Measurements from ENCODE around the gene DOK6. TPM values are rescaled to one million over a fixed set of nuclear protein-coding genes. Genes with fewer than 3 reads are reported as not detected.

DOK6 gene
- total RNA-seq, 4 donors from 2014 or later, result 0.20 to 0.37 (median 0.30) TPM

DNA sequence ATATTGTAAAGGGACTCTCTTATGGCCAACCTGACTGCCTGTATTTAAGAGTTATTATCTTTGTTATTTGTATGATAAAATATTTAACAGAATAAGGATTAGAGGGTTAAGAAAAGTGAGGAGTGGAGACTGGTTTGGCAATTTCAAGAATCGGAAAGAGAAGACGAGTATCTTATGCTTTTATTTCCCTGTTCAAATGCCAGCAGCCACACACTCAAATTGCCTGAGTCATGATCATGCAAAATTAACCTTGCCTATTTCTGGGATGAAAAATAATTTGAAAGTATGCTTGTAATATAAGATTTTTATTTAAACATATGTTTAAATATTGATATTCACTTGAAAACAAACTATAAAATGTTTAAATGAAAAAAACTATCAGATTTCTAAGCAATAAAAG, 358.4 kb downstream of the DOK6 start:
- in situ Hi-C loops (cut with MboI; ENCODE audit: low pct_ligation_motif_present in 1 of 4, low pct_unique_long_range_greater_than_20kb in 1 of 4, low sequenced_read_pairs in 3 of 4), result no loop called here
- no peaks in the 10 kb centered on the region for H3K9me3 ChIP-seq
- intact Hi-C loops (cut with DNase I; ENCODE audit: low total_unique reads), result no loop called here
- no peaks in the 10 kb centered on the region for H3K27me3 ChIP-seq
- H3K4me1 ChIP-seq, result no peaks in the 10 kb centered on the region
- no peak for TF ChIP-seq POLR2AphosphoS5 (IDR thresholded peaks at IDR 0.05)
- TF ChIP-seq, protein P1, sequence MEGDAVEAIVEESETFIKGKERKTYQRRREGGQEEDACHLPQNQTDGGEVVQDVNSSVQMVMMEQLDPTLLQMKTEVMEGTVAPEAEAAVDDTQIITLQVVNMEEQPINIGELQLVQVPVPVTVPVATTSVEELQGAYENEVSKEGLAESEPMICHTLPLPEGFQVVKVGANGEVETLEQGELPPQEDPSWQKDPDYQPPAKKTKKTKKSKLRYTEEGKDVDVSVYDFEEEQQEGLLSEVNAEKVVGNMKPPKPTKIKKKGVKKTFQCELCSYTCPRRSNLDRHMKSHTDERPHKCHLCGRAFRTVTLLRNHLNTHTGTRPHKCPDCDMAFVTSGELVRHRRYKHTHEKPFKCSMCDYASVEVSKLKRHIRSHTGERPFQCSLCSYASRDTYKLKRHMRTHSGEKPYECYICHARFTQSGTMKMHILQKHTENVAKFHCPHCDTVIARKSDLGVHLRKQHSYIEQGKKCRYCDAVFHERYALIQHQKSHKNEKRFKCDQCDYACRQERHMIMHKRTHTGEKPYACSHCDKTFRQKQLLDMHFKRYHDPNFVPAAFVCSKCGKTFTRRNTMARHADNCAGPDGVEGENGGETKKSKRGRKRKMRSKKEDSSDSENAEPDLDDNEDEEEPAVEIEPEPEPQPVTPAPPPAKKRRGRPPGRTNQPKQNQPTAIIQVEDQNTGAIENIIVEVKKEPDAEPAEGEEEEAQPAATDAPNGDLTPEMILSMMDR (IDR thresholded peaks at IDR 0.05), result no peak
- no peak for TF ChIP-seq EP300 (IDR thresholded peaks at IDR 0.05; ENCODE audit: low read depth)
- no peak for TF ChIP-seq POLR2A (IDR thresholded peaks at IDR 0.05)
- DNase-seq, result no peak
- 59 to 67% methylated on average over 2 of the region's 2 CpGs for WGBS, 2 donors (ENCODE audit: low coverage in 1 of 2)
- no peak overlapping the region for H3K4me3 ChIP-seq
- H3K27ac ChIP-seq, result no peak overlapping the region
- H3K36me3 ChIP-seq, result no peaks in the 10 kb centered on the region

DNA sequence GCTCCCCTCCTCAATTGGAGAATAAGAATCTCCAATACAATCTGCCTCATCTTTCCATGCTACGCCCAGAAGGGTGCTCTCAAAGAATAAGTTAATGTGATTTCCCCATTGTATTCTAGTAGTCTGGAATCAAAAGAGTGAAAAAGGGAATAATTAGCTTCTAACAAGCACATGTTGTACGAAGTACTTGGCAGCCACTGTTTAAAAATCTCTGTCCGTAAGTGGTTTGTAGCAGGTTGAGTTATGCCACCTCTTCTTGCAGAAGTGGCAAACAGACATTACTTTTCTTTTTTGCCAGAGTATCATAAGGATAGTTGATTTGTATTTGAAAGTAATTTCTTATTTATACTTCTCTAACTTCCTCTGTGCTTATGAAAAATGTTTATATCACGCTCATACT, 362.3 kb downstream of the DOK6 start:
- no peaks in the 10 kb centered on the region for H3K4me1 ChIP-seq
- 68 to 94% methylated on average over 2 to 4 of the region's 4 CpGs for WGBS, 2 donors (ENCODE audit: low coverage in 1 of 2)
- no peaks in the 10 kb centered on the region for H3K9me3 ChIP-seq
- H3K27me3 ChIP-seq, result no peaks in the 10 kb centered on the region
- no peak for DNase-seq
- H3K27ac ChIP-seq, result no peak overlapping the region
- in situ Hi-C loops (cut with MboI; ENCODE audit: low pct_ligation_motif_present in 1 of 4, low pct_unique_long_range_greater_than_20kb in 1 of 4, low sequenced_read_pairs in 3 of 4), result no loop called here
- H3K36me3 ChIP-seq, result no peaks in the 10 kb centered on the region
- intact Hi-C loops (cut with DNase I; ENCODE audit: low total_unique reads), result no loop called here
- TF ChIP-seq EP300 (IDR thresholded peaks at IDR 0.05; ENCODE audit: low read depth), result no peak
- TF ChIP-seq POLR2AphosphoS5 (IDR thresholded peaks at IDR 0.05), result no peak
- TF ChIP-seq, protein P1 (IDR thresholded peaks at IDR 0.05), result no peak
- no peak for TF ChIP-seq POLR2A (IDR thresholded peaks at IDR 0.05)
- H3K4me3 ChIP-seq, result no peak overlapping the region

DNA sequence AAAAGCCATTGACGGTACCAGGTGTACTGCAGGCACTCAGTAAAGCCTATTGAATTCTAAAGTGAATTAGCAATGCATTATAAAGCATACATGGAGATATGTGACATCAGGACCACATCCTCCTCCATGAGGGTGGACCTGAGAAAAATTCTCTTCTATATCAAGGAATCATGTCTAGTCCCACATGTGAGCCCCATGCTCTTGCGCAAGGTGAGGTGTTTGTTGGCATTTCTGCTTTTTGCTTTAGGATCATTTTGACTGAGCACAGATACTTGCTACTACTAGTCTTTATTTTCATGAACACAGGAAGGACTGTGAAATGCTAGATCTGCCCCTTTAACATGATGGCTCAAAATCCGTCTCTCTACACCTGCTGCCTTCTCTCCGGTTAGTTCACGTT, 363.1 kb downstream of the DOK6 start:
- 92 to 94% methylated on average over 5 of the region's 5 CpGs for WGBS, 2 donors (ENCODE audit: low coverage in 1 of 2)
- H3K36me3 ChIP-seq, result no peaks in the 10 kb centered on the region
- no peak overlapping the region for H3K4me3 ChIP-seq
- intact Hi-C loops (cut with DNase I; ENCODE audit: low total_unique reads), result no loop called here
- H3K27ac ChIP-seq, result no peak overlapping the region
- TF ChIP-seq, protein P1 (IDR thresholded peaks at IDR 0.05), result no peak
- TF ChIP-seq POLR2AphosphoS5 (IDR thresholded peaks at IDR 0.05) (no peak), POLR2A (IDR thresholded peaks at IDR 0.05) (no peak), EP300 (IDR thresholded peaks at IDR 0.05; ENCODE audit: low read depth) (no peak)
- H3K4me1 ChIP-seq, result no peaks in the 10 kb centered on the region
- H3K9me3 ChIP-seq, result no peaks in the 10 kb centered on the region
- H3K27me3 ChIP-seq, result no peaks in the 10 kb centered on the region
- in situ Hi-C loops (cut with MboI; ENCODE audit: low pct_ligation_motif_present in 1 of 4, low pct_unique_long_range_greater_than_20kb in 1 of 4, low sequenced_read_pairs in 3 of 4), result no loop called here
- no peak for DNase-seq

DNA sequence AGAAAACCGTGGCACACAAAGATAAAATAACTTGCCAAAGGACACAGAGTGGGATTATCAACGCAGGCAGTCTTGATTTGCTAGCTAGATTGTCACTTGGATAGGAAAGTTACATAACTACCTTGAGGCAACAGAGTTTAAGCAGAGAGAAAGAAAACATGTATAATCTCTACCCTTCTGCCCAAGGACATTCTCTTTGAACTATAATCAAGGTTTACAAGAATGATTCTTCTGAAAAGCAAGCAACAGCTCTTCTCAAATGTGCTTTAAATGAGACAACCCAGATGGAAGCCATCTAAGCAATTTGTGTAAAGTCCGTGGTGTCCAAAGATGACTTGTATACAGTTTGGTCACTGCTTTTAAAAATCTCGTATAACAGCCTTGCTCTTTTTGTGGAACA, 369.6 kb downstream of the DOK6 start:
- Histone ChIP-seq H3K9me3 (no peaks in the 10 kb centered on the region), H3K4me3 (no peak overlapping the region), H3K27ac (no peak overlapping the region), H3K4me1 (no peaks in the 10 kb centered on the region), H3K36me3 (no peaks in the 10 kb centered on the region), H3K27me3 (no peaks in the 10 kb centered on the region)
- intact Hi-C loops (cut with DNase I; ENCODE audit: low total_unique reads) (no loop called here), in situ Hi-C loops (cut with MboI; ENCODE audit: low pct_ligation_motif_present in 1 of 4, low pct_unique_long_range_greater_than_20kb in 1 of 4, low sequenced_read_pairs in 3 of 4) (no loop called here)
- whole genome bisulfite sequencing, 2 donors (ENCODE audit: low coverage in 1 of 2), result 45 to 50% methylated on average over 4 of the region's 4 CpGs
- TF ChIP-seq, protein P1 (IDR thresholded peaks at IDR 0.05), result no peak
- TF ChIP-seq POLR2AphosphoS5 (IDR thresholded peaks at IDR 0.05), result no peak
- TF ChIP-seq EP300 (IDR thresholded peaks at IDR 0.05; ENCODE audit: low read depth), result no peak
- no peak for TF ChIP-seq POLR2A (IDR thresholded peaks at IDR 0.05)
- no peak for DNase-seq

Data from transverse colon (tissue), 4 donors.